Nephron progenitor cell (in vitro differentiated cells): ENCODE measurements around the gene SHFL.

Source experiments
- DNase-seq: peaks from one replicate; pipeline ENCODE4 v3.0.0; 2021
- H3K27ac Mint-ChIP-seq: 2 replicates; pipeline ENCODE4 v1.8.0; 2021; ENCODE audit warnings: mild to moderate bottlenecking, moderate library complexity, mixed read lengths
- H3K27me3 Mint-ChIP-seq: 2 replicates; pipeline ENCODE4 v1.8.0; 2021; ENCODE audit warnings: mild to moderate bottlenecking, low read depth, mixed read lengths; ENCODE audit not compliant: poor library complexity
- H3K36me3 Mint-ChIP-seq: 2 replicates; pipeline ENCODE4 v1.8.0; 2021; ENCODE audit warnings: low read depth, mixed read lengths
- H3K4me1 Mint-ChIP-seq: 2 replicates; pipeline ENCODE4 v1.8.0; 2021; ENCODE audit warnings: mixed read lengths
- H3K4me3 Mint-ChIP-seq: 2 replicates; pipeline ENCODE4 v1.8.0; 2021; ENCODE audit warnings: mild to moderate bottlenecking, moderate library complexity, mixed read lengths
- H3K9me3 Mint-ChIP-seq: 2 replicates; pipeline ENCODE4 v1.8.0; 2021; ENCODE audit warnings: mild to moderate bottlenecking, moderate library complexity, mixed read lengths
- TF ChIP-seq, protein P1 (sequence below): fragments of 200-600 bp; sonication (generic); IDR thresholded peaks from 2 replicates; pipeline ENCODE4 v1.5.0; 2021; ENCODE audit warnings: antibody characterized with exemption

Gene SHFL

DNA sequence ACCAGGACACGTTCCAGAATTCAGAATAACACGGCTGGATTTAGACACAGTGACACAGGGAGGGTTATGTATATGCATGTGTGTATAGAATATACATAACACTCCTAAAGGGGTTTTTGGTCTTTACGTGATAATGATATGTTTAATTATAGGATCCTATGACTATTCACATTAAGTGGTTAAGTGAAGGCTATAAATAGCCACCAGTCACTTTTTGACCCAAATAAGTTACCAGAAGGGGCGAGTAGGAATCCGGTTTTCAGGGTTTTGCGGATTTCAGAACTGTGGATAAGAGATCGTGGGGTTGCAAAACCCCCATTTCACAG is 9.5 kb downstream of the SHFL start:
- Mint-ChIP-seq H3K9me3 (peaks cover 3% of the 10 kb centered on the region), H3K27ac (no peak overlapping the region), H3K36me3 (no peaks in the 10 kb centered on the region), H3K4me1 (peaks cover 20% of the 10 kb centered on the region), H3K27me3 (peaks cover 66% of the 10 kb centered on the region), H3K4me3 (peak overlapping the region; percentile 32)
- no peak for DNase-seq
- TF ChIP-seq, protein P1, sequence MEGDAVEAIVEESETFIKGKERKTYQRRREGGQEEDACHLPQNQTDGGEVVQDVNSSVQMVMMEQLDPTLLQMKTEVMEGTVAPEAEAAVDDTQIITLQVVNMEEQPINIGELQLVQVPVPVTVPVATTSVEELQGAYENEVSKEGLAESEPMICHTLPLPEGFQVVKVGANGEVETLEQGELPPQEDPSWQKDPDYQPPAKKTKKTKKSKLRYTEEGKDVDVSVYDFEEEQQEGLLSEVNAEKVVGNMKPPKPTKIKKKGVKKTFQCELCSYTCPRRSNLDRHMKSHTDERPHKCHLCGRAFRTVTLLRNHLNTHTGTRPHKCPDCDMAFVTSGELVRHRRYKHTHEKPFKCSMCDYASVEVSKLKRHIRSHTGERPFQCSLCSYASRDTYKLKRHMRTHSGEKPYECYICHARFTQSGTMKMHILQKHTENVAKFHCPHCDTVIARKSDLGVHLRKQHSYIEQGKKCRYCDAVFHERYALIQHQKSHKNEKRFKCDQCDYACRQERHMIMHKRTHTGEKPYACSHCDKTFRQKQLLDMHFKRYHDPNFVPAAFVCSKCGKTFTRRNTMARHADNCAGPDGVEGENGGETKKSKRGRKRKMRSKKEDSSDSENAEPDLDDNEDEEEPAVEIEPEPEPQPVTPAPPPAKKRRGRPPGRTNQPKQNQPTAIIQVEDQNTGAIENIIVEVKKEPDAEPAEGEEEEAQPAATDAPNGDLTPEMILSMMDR = no peak

DNA sequence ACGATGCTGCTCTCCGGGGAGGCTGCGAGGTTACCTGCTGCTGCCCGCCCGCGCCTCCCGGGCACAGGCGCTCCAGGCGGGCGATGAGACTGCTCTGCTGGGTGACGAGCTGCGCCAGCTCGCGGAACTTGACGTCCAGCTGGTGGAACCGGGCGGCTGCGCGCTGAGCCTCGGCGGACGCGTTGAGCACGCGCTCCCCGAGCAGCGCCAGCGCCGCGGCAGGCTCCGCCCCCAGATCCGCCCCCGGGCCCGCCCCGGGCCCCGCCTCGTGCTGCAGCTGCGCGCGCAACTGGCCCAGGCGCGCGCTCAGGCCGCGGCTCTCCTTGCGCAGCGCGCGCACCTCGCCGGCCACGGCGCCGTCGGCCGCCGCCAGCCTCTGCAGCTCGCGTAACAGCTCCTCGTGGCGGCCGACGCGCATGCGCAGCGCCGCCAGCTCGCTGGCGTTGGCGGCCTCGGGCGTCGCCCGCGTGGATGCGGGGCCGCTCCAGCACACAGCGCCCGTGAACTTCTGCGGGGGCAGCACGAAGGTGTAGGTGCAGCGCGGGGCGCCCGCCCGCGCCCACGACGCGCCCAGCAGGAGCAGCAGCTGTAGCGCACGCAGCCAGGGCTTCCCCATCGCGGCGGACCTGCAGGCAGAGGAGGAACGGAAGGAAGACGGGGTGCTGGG is 10.0 kb downstream of the SHFL start:
- H3K27ac Mint-ChIP-seq = no peak overlapping the region
- peaks cover 3% of the 10 kb centered on the region for H3K9me3 Mint-ChIP-seq
- H3K4me1 Mint-ChIP-seq = peaks cover 21% of the 10 kb centered on the region
- TF ChIP-seq, protein P1 = no peak
- no peak overlapping the region for H3K4me3 Mint-ChIP-seq
- peaks cover 71% of the 10 kb centered on the region for H3K27me3 Mint-ChIP-seq
- DNase-seq = peak; percentile 91
- no peaks in the 10 kb centered on the region for H3K36me3 Mint-ChIP-seq

DNA sequence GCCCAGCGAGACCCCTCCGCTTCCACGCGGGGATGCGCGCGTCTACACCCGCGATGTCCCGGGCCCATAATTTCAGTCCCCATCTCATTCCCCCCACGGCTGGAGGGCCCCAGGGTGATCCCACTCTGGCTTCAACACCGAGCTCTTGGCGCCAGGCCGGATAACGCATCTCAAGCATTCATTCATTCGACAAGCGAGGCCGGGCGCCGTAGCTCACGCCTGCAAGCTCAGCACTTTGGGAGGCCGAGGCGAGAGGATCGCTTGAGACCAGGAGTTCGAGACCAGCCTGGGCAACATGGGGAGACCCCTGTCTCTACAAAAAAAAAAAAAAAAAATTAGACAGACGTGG is 10.5 kb downstream of the SHFL start:
- Mint-ChIP-seq H3K36me3 (no peaks in the 10 kb centered on the region), H3K4me3 (no peak overlapping the region), H3K27ac (no peak overlapping the region), H3K9me3 (peaks cover 1% of the 10 kb centered on the region), H3K4me1 (peaks cover 21% of the 10 kb centered on the region), H3K27me3 (peaks cover 69% of the 10 kb centered on the region)
- DNase-seq = no peak
- TF ChIP-seq, protein P1 = no peak

DNA sequence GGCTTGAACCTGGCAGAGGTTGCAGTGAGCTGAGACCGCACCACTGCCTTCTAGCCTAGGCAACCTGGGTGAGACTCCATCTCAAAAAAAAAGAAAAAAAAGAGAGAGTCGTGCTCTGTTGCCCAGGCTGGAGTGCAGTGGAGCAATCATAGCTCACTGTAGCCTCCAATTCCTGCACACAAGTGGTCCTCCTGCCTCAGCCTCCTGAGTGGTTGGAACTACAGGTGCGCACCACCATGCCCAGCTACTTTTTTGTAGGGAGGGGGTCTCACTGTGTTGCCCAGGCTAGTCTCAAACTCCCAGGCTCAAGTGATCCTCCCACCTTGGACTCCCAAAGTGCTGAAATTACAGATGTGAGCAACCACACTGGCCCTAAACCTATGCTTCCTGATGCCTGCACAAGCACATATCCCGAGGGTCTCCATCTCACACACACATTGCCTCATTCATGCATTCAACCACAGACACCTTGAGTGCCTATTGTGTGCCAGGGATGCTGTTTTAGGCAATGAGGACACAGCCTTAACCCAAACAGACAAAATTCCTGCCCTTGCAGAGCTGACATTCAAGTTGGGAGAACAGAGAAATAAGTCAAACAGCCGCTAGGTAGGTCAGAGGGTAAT is 14.2 kb downstream of the SHFL start:
- Mint-ChIP-seq H3K4me1 (peaks cover 49% of the 10 kb centered on the region), H3K27me3 (peaks cover 53% of the 10 kb centered on the region), H3K4me3 (no peak overlapping the region), H3K36me3 (no peaks in the 10 kb centered on the region), H3K9me3 (no peaks in the 10 kb centered on the region), H3K27ac (no peak overlapping the region)
- TF ChIP-seq, protein P1 = no peak
- DNase-seq = no peak

DNA sequence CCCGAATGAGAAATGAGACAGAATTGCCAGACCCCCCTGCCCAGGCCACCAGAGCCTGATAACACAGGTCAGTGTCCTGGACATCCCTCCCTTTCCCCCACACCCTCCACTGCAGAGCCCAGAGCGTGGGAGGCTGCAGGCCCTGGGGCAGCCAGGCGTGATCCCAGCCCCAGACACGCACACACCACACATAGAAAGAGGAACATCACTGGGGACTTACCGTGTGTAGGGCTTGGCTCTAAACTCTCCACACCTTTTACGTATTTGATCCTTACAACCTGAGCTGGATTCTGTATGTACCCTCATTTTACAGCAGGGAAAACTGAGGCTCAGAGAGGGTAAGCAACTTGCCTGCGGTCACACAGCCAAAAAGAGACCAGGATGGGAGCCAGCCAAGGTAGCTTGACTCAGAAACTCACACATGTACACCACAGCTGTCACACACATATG is 16.7 kb downstream of the SHFL start:
- H3K4me3 Mint-ChIP-seq = no peak overlapping the region
- no peak for DNase-seq
- no peak overlapping the region for H3K27ac Mint-ChIP-seq
- H3K27me3 Mint-ChIP-seq = peaks cover 34% of the 10 kb centered on the region
- peaks cover 64% of the 10 kb centered on the region for H3K4me1 Mint-ChIP-seq
- no peaks in the 10 kb centered on the region for H3K9me3 Mint-ChIP-seq
- TF ChIP-seq, protein P1 = no peak
- H3K36me3 Mint-ChIP-seq = peaks cover 9% of the 10 kb centered on the region

DNA sequence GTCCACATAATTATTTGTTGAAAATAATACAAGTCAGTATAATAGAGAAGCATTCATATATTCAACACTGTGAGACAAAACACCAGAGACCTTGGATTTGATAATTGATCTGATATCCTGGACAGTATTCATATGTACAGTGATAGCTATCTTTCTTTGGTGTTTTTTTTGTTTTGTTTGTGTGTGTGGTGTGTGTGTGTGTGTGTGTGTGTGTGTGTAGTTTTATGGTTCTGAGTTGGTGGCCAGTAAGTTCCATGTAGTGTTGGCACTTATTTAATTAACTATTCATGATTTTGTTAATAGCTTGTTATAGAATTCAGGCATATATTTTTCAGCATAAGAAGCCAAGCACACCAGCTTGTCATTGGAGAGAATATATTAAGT is 18.0 kb downstream of the SHFL start:
- no peak for DNase-seq
- Mint-ChIP-seq H3K9me3 (no peaks in the 10 kb centered on the region), H3K27ac (no peak overlapping the region), H3K4me1 (peaks cover 54% of the 10 kb centered on the region), H3K27me3 (peaks cover 26% of the 10 kb centered on the region), H3K4me3 (no peak overlapping the region), H3K36me3 (peaks cover 19% of the 10 kb centered on the region)
- TF ChIP-seq, protein P1 = no peak
